Measurements from ENCODE around the gene SLCO4A1.
A peak's percentile ranks its signal among the peaks of the same experiment; 100 is the strongest.

Gene SLCO4A1

GRCh38 chr20:62602550-62602949 is 39.8 kb upstream of the SLCO4A1 start:
- TF ChIP-seq, protein P1, sequence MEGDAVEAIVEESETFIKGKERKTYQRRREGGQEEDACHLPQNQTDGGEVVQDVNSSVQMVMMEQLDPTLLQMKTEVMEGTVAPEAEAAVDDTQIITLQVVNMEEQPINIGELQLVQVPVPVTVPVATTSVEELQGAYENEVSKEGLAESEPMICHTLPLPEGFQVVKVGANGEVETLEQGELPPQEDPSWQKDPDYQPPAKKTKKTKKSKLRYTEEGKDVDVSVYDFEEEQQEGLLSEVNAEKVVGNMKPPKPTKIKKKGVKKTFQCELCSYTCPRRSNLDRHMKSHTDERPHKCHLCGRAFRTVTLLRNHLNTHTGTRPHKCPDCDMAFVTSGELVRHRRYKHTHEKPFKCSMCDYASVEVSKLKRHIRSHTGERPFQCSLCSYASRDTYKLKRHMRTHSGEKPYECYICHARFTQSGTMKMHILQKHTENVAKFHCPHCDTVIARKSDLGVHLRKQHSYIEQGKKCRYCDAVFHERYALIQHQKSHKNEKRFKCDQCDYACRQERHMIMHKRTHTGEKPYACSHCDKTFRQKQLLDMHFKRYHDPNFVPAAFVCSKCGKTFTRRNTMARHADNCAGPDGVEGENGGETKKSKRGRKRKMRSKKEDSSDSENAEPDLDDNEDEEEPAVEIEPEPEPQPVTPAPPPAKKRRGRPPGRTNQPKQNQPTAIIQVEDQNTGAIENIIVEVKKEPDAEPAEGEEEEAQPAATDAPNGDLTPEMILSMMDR (conservative IDR thresholded peaks at IDR 0.05; ENCODE audit: low read length): no peak
- no peak for DNase-seq (ENCODE audit: low read depth)
- no peak overlapping the region for H3K4me3 ChIP-seq (ENCODE audit: low read length)

- peak; percentile 36 for DNase-seq (ENCODE audit: low read depth)
- no peak overlapping the region for H3K4me3 ChIP-seq (ENCODE audit: low read length)
- TF ChIP-seq, protein P1 (conservative IDR thresholded peaks at IDR 0.05; ENCODE audit: low read length): no peak
Observed at GRCh38 chr20:62603021-62603906, 39.0 kb upstream of the SLCO4A1 start.

DNA sequence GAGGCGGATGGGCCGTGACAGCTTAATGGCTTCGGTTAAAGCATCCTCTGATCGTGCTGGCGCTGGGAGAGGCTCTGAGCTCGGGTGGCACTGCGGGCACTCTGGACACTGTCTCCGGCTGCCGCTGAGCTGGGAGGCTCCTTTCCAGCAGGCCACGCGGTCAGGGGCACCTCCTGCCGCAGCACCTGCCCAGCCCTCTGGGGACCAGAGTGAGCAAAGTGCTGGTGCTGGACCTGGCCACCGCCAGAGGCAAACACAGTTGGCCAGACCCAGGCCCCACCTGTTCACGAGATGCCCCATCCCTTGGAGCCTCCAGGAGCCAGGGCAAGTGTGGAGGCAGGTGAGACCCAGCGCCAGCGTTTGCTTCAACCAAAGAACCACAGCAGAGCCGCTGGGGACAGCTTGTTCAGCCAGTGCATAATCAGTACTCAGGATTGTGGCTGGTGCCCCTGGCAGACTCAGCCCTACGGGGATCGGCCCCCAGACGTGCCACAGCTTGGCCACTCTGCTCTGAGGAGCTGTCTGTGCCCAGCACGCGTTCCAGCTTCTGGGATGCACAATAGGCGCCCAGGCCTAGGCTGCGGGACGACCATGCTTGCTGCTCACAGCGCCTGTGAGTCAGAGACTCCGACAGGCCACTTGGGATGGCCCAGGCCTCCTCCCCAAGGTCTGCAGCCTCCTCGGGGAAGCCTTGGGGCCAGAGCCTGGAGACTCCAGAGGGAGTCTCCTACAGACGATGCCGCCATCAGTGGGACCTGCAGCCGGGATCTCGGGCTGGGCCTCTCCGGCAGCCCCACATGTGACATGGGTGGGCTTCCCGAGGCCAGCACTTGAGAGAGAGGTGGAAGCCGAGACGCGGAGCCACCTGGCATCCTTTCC is 38.2 kb upstream of the SLCO4A1 start:
- TF ChIP-seq, protein P1 (conservative IDR thresholded peaks at IDR 0.05; ENCODE audit: low read length): no peak
- no peak for DNase-seq (ENCODE audit: low read depth)
- no peak overlapping the region for H3K4me3 ChIP-seq (ENCODE audit: low read length)

DNA sequence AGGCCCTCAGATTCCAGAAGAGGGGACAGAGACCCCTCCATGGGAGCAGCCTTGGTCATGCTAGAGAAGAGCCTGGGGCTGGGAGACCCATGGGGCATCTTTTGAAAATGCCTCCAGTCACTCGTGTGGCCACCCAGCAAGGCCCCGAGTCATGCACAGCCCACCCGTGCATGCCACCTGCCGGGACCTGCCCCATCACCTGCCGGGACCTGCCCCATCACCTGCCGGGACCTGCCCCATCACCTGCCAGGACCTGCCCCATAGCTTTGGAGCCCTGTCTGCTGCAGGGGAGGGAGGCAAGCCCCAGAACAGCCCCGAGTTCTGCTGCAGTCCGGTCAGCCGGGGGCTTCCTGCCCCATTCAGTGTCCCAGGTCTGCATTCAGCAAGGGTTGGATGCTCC is 37.5 kb upstream of the SLCO4A1 start:
- no peak overlapping the region for H3K4me3 ChIP-seq (ENCODE audit: low read length)
- DNase-seq (ENCODE audit: low read depth): no peak
- TF ChIP-seq, protein P1 (conservative IDR thresholded peaks at IDR 0.05; ENCODE audit: low read length): no peak

- TF ChIP-seq, protein P1 (conservative IDR thresholded peaks at IDR 0.05; ENCODE audit: low read length): no peak
- no peak for DNase-seq (ENCODE audit: low read depth)
- H3K4me3 ChIP-seq (ENCODE audit: low read length): no peak overlapping the region
Observed at GRCh38 chr20:62605236-62605943, 36.9 kb upstream of the SLCO4A1 start.

DNA sequence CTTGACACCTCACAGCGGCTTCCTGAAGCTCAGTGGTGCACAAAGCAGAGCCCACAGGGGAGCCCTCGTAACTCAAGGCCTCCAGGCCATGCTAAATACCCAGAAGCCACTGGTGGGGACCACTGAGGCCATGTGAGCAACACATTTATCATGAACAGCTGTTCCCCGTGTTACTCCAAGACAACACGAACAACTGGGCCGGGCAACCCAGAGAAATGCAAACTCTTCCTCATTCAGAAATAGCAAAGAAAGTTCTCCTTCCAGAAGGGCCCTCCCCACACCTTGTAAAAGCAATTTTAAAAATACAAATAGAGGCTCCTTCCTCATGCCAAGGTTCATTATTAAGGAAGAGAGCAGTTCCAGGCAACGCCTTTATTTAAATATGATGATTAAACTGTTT is 36.3 kb upstream of the SLCO4A1 start:
- TF ChIP-seq, protein P1 (conservative IDR thresholded peaks at IDR 0.05; ENCODE audit: low read length): no peak
- no peak for DNase-seq (ENCODE audit: low read depth)
- no peak overlapping the region for H3K4me3 ChIP-seq (ENCODE audit: low read length)
